NCI-H460 (cell line): ENCODE data around the gene CREG1. TPM values are rescaled to one million over a fixed set of nuclear protein-coding genes. Genes with fewer than 3 reads are reported as not detected.
"Not testable (repeated sequence)": the region's sequence is repeated elsewhere in the genome, so short reads cannot be mapped to it uniquely, and the experiment has no call there.

Experiments used
- DNase-seq: peaks from one replicate; pipeline ENCODE4 v3.0.0-alpha.2; 2016; ENCODE audit warnings: low read depth; ENCODE audit errors: extremely low read depth
- total RNA-seq: library from RNA; depleted of rRNA; stranded (reverse); fragments of >200 nt; shearing (Covaris generic); gene quantifications from 2 replicates; pipeline ENCODE4 v1.2.3, GENCODE V29; 2014

CREG1 gene
- total RNA-seq, 1 experiment from 2014 or later: 419 TPM

DNA sequence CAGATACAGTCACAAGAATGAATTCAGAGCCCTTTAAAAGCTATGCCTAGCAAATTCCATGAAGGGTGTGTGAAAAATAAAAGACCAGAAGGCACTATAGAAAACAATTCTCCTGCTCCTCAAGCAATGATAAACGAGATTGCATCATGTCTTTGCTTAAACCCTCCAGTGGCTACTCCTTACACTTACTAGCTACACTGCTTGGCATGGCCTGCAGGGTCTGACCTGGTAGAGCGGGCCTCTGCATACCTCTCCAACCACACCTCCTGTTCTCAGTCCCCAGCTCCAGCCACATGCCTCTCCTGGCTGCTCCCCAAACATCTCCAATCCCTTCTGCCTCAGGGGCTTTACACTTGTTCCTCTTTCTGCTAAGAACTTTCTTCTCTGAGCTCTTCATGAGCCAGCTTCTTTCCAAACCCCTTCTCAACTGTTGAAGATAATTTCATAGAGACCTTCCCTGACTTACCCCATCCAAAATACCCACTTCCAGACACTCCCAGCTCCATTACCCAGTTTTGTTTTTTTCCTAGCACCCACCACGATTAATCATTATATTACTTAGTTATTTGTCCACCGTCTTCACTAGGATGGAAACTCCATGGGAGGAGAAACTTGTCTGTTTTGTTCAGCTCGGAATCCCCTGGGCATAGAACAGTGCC lies 11.2 kb upstream of the CREG1 start:
- DNase-seq: no peak

DNA sequence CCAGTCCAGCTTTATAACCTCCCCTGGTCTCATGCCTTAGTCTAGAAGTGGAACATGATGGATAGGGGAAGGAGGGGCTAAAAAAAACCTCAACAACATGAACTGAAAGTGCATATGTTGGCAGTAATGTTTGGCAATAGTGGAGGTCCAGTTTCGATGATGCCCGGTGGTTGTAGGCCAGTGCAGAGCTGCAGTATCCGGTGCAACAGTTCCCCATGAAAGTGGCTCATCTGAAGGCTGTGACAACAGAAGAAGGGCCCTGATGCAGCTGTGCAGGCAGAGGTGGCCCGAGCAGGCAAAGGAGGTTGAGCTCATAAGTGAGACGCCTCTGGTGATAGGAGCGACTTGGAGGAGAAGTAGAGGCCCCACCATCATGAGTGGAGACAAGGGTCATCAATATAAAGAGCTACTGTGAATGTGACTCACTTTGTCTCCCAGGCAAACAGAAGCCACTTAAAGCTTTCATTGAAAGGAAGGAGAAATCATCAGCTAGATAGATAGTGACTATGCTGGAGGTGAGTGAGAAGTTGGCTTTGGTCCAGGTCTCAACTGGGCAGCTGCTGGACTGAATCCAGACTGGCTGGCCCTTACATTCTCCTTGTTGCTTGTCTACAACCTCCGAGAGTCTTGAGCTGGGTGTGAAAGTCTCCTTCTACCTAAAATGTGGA lies 10.2 kb upstream of the CREG1 start:
- no peak for DNase-seq

DNA sequence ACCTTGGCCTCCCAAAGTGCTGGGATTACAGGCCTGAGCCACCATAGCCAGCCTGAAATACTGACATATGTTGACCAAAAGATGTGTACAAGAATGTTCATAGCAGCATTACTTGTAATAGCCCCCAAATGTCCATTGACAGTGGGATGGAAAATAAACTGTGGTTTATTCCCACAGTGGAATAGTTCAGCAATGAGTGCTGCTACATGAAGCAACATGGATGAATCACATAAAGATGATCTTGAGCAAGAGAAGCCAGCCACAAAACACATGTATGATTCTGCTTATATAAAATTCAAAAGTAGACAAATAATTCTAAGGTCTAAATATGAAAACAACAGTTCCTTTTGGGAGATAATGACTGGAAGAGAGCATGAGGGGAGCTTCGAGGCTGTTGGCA lies 9.1 kb upstream of the CREG1 start:
- no peak for DNase-seq

DNA sequence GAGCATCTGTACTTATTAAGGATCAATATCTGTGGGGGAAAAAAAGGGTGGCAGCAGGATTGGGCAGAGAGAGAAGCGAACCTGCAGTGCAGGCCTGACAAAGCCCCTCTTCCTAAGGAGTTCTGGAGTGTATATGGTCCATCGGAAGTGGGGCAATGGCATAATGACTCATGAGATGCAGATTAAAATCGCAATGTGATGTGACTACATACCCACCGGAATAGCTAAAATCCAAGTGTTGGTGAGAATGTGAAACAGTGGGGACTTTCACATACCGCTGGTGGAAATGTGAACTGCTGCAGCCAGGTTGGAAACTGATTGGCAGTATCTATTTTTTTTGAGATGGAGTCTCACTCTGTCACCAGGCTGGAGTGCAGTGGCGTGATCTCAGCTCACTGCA lies 8.2 kb upstream of the CREG1 start:
- DNase-seq: no peak

DNA sequence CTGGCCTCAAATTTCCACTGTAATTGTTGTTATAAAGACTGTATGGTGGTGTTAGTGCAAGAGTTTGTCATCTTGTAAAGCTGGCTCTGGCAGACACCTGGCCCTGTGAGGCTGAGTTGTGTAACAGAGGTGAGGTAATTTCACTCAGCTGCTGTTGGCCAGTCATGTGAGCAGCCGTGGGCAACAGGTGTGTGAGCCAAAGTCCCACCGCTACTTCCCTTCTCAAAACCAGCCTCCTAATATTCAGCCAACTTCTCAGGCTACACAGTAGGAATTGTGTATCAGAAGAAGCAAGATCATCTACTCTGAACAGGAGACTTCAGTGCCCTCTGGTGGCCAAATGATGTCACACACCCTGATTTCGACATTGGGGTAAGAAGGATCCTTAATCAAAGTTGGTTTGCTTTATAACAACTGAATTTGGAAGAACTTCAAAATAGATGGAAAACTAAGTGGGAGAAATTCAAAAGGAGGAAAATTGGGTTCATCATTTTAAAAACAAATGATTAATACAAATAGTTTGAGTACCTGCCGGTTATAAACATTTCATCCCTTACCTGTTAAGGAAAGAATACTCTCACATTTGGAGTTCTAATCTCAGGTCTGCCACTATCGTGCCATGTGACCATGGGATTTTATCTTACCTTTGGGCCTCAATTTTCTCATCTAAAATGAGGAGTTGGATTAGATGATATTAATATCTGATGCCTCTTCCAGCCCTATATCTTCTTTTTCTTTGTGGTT lies 2.6 kb upstream of the CREG1 start:
- DNase-seq: peak; percentile 83

DNA sequence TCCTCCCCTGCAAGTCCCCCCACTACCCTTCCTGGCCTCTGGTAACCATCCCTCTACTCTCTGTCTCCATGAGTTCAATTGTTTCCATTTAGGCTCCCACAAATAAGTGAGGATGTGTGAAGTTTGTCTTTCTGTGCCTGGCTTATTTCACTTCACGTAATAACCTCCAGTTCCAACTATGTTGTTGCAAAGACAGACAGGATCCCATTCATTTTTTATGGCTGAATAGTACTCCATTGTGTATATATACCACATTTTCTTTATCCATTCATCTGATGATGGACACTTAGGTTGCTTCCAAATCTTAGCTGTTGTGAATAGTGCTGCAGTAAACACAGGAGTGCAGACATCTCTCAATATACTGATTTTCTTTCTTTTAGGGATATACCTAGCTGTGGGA lies 1.5 kb upstream of the CREG1 start:
- not testable (repeated sequence) for DNase-seq

DNA sequence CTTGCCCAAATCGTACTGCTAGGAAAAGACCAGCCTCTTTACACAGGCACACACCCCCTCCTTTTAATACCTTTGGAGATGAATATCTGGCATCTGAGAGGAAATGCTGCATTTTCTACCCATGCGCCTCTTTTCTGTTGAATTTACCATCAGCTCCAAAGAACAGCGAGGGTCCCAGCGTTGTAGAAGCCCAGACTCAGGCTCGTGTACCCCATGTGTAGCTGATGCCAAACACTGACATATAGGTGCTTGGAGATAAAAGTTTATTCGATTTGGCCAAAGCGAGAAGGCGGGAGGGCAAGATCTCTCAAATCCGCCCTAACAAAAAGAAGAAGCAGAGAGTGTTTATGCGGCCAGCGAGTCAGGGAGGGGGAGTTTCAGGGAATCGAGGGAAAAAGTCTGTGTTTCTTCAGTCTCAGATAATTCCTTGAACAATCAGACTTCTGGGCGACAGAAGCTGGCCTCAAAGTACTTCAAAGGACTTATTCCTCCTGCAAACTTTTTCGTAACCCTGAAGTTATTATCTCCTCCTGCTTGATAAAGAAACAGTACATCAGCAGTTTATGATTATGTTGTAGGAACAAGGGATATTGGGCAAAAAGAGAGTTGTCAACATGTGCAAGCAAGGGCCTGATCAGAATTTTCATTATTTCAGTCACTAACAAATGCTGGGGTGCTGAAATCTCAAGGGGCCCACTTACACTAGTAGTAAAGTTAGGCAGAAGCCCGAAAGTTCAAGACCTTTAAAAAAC lies 642 bp upstream of the CREG1 start:
- DNase-seq: no peak

DNA sequence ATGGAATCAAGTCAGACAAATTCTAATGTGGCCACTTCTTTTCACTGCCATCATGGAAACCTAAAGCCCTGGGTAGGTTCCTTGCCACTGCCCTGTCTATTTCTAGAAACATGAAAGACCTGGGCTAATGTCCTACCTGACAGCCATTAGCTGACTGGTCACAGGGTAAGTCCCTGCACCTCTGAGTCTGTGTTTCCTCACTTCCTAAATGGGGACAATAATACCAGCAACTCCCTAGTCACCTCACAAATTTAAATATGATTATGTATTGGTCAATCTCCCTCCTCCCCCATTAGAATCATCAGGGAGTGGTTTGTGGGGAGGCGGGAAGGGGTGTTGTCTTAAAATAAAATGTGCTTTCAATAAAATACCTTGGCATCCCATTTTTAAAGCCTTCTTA lies 2.2 kb downstream of the CREG1 start:
- no peak for DNase-seq

DNA sequence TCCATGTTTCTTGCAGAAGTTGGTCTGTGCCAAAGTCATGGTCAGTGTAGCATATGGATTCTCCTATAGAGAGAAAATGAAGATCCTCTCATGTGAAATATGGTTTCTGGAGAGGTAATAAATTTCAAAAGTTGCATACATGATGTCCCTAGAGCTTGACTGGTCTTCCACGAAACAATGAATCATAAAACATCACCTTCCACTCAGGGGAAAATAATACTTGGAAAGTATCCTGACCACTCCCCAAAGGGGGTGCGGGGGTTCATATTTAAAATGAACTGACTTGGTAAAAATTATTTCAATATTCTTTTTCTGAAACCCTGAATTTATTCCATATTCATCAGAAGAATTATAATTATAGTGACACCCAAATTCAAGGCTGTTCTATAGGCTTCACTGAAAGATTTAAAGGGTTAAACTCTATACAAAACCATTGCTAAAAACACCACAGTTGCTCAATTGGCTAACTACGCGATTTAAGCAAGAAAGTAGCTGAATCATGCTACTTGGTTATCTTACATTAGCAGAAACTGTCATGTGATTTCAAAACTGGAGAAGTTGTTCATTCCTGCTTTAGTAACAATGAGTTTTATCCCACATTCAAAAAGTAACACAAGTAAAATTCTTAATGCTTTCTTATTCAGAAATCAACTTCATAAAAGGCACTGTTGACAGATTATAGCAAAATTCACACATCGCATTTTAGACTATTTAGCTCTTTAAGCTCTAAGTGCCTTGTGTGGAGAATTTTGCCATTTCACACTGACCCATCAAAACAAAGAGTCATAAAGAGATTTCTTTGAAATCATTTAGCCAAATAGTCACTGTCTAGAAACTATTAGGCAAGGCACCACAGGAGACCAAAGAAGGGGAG lies 5.3 kb downstream of the CREG1 start:
- DNase-seq: peak; percentile 72

DNA sequence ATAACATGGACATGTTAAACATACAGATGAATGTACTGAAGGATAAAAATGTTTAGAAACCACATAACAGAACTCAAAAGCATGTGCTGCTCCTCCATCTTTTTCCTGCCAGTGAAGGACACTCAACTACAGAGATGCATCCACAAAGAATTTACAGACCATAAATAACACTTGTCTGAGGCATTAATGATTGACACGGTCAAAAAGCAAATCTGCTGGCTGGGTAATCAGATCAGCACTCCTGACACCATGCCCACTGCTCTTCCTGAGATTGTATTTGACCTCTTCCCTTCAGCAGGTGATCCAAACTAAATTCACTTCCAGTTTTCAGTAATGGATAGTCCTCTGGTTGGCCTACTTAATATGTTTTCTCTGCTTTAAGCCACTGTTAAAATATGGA lies 6.6 kb downstream of the CREG1 start:
- no peak for DNase-seq

DNA sequence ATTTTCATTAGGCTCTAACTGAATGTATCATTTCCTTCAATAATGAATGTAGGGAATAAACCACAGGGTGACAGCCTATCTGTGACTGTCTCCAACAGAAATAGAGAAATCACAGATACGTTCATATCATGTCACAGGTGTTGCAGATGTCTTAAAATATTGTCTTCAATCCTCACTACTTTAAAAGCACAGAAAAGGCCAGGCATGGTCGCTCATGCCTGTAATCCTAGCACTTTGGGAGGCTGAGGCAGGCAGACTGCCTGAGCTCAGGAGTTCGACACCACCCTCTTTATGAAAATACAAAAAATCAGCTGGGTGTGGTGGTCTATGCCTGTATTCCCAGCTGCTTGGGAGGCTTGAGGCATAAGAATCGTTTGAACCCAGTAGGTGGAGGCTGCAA lies 8.2 kb downstream of the CREG1 start:
- no peak for DNase-seq

DNA sequence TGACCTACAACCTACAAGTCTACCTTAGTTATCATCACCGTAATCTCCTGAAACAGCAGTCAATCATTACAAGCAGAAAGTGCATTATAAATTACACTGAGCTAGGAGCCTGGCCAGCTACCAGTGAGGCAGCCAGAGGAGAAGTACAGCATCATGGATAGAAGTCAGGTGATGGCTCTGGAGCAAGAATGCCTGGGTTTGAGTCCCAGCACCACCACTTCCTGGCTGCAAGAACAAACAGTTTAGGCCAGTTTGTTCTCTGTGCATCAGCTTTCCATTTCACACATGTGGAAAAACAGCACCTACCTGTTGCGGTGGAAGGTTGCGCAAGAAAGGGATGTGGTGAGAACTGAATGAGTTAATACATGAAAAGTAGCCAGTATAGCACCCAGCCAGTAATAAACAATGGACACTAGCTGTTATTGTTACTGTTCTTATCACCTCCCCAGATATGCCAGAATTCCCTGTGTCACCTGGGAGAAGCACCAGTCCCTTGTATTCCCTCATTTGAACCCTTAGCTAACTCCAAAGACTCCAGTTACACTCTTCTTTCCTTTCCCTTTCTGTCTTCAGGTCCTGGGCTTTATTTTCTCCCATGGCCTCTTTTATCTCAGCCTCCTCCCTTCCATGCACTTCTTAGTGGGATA lies 9.0 kb downstream of the CREG1 start:
- no peak for DNase-seq

DNA sequence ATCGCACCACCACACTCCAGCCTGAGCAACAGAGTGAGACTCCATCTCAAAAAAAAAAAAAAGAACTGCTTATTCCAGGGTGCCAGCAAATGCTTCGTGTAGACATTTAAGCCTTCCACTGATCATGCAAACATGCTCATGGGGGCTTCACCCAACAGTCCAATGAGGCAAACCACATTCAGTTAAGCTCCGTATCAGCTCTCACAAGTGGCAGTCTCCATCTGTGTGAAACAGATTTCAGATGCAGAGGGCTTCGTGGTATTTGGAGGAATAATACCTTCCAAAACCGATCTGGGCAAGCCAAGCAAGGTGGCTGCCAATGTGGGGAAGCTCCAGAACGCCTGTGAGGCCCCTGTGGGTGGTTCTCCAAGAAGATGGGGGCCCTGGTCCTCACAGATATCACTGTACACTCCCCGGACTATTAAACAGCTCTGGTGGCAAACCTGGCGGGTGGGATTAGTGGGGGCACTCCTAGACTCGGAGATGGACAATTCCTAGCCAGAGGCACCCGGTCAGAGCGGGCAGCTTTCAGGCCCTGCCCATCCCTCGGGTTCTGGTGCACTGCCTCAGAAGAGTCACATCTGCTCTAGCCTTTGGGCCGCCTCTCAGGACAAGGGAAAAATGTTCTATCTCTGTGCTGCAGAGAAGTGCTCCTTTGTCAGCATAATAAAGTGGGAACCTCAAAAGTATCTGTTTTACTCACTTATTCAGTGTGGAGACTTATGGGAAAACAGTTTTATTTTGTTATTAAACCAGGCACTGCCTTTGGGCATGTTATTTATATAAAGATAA lies 10.2 kb downstream of the CREG1 start:
- no peak for DNase-seq

DNA sequence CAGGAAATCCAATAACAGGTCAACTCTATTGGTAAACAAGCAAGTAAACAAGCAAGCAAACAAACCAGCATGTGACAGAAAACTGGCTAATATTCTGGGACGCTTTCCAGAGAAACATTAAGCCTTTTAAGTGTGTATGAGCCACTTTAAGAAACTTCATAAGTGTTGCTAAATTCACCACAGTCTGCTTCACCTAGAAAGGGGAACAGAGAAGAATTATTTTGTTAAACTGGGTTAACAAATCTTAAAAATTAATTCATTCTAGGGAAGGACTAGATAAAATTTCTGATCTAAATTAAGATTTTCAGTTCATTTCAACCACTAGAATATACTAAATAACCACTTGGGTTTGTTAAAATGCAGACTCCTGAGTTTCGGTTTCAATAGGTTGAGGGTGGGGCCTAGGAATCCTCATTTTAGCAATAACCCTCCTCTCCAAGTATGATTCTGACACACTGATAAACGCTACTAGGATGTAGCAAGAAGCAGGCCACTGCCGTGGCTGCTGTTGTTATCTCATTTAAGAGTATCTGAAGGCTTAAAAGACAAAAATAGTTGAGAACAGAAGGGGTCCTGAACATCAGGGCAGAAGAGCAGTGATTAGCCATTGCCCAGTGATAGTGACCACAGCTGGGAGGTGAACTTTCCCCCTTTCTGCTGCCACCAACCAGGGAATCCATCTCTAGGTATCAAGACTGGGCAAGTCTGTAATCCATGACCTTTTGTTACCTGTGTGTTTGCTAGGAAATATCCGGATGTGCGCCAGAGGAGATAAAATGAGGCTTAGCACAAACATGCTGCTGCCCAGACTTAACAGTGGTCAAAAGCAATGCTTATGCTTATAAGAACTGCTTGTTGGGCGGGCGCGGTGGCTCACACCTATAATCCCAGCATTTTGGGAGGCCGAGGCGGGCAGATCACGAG lies 11.2 kb downstream of the CREG1 start:
- no peak for DNase-seq

DNA sequence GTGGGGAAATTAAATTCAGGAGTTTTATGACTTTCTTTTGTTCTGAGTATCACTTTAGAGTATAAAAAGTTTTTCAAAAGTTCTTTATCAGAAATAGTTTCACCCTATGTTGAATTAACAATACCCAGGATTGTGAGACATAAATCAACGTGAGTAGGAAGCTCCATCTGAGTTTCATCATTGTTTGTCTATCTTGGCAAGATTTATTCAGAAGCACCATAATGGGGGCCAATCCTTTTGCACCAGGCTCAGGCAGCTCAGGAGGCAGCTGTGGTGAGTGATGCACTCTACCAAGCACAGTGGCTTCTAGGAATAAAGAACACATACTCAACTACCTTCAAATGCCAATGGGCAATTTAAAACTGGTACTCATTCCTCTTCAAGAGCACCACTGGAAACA lies 12.0 kb downstream of the CREG1 start:
- DNase-seq: no peak

DNA sequence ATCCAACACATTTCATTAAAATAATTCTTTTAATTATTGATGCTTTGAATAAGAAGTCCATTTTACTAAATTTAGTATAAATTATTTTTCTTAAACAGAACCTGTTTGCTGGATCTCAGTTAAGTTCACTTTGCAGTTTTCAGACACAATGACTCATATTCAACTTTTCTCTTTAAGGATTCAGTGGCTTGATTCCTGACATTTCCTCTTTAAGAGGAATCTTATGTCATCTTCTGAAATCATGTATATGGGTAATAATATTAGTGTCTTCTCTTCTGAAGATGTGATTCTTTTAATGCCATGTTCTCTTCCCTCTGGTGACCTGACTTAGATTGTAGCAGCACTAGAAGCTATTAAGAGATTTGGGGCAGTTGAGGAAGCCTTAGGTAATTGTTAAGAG lies 12.6 kb downstream of the CREG1 start:
- no peak for DNase-seq

DNA sequence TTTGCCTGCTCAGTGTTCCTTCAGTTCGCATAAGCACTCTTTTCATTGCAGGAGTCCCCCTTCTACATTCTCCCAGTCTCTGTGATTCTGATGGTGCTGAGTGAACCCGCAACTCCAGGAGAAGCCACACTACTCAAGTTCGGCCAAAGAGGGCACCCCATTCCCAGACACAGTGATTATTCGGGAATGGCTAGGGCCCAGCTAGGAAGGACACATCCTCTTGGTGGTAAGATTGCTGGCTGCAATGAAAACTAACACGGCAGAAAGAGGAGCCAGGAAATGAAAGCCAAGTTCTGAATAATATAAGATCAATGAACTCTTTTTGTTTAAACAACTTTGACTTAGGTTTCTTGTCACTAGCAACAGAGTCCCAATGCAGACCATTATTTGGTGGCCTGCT lies 14.9 kb downstream of the CREG1 start:
- no peak for DNase-seq

DNA sequence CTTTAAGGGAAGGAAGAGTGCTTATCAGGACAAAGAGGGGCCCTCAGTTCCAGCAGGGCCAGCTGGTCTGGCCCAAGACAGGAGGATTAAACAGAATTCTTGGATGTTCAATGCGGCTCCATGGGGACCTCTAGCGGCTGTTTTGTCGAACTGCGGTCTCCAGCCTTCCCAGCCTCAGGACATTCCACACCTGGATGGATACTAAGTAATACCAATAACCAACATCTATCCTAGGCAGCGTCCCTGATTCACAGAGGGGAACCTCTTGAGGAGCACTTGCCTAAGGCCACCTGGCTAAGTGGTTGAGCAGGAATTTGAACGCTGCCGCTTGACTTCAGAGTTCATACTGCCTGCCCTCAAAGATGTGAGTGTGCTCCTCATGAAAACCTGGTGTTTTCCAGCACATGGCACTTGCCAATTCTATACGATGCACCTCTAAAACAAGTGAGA lies 19.7 kb downstream of the CREG1 start:
- DNase-seq: peak; percentile 73
